Endothelial cell of umbilical vein (primary cell): ENCODE results near the gene OXLD1. TPM values are rescaled to one million over a fixed set of nuclear protein-coding genes. Genes with fewer than 3 reads are reported as not detected.

Experiments
- Bru-seq: library from RNA; stranded (reverse); fragments of 400-500 nt; gene quantifications from one replicate; lab custom pipeline; 2021; lab: Mats Ljungman, UMichigan
- BruChase-seq, 2 experiments: library from RNA; stranded (reverse); fragments of 400-500 nt; gene quantifications; one replicate each; lab custom pipeline; 2021; lab: Mats Ljungman, UMichigan
- BruUV-seq: library from RNA; stranded (reverse); fragments of 400-500 nt; replicated peaks from 2 replicates; lab custom pipeline; 2021; lab: Mats Ljungman, UMichigan
- CTCF ChIA-PET: fragments of 300-600, 350-600 bp; sonication (Branson Sonifier 250); formaldehyde crosslinking; loops from one replicate; lab custom pipeline; 2021; ENCODE audit warnings: antibody characterized with exemption, inconsistent platforms; lab: Charles Lee
- POLR2A ChIA-PET: fragments of 300-600, 350-600 bp; sonication (Branson Sonifier 250); formaldehyde crosslinking; loops from one replicate; lab custom pipeline; 2021; ENCODE audit warnings: antibody characterized with exemption, inconsistent platforms; lab: Charles Lee
- DNase-seq: peaks from one replicate; pipeline ENCODE4 v3.0.0-alpha.2; 2011; ENCODE audit warnings: low read depth, low spot score
- FAIRE-seq: peaks from 2 replicates; lab custom pipeline; 2011; peaks lifted over from hg19 to GRCh38; lab: Jason Lieb, UNC
- H2AFZ ChIP-seq: 2 replicates; pipeline ENCODE4 v1.6.0; 2012; ENCODE audit warnings: low read depth, low read length, control low read depth, inconsistent platforms
- H3K27ac ChIP-seq: 2 replicates; pipeline ENCODE4 v1.5.1; 2011; ENCODE audit warnings: low read depth, mild to moderate bottlenecking, control low read depth, low read length, moderate library complexity; ENCODE audit not compliant: insufficient read depth
- H3K27me3 ChIP-seq, 2 experiments: 2 replicates each; pipeline versions ENCODE4 v1.6.0 to v1.6.1; 2011; ENCODE audit warnings: low read length in 2 of 2, mixed read lengths in 1 of 2; ENCODE audit not compliant: control insufficient read depth in 2 of 2, insufficient read depth in 2 of 2
- H3K36me3 ChIP-seq, 2 experiments: 2 replicates in 1 of 2; 3 replicates in 1 of 2; pipeline ENCODE4 v1.5.1; 2011; ENCODE audit warnings: low read length in 2 of 2, mild to moderate bottlenecking in 1 of 2, moderate library complexity in 1 of 2; ENCODE audit not compliant: control insufficient read depth in 2 of 2, insufficient read depth in 2 of 2; ENCODE audit errors: extremely low read depth in 1 of 2
- H3K4me1 ChIP-seq: 3 replicates; pipeline ENCODE4 v1.5.1; 2011; ENCODE audit warnings: mild to moderate bottlenecking, low read length; ENCODE audit not compliant: control insufficient read depth, insufficient read depth; ENCODE audit errors: extremely low read depth
- H3K4me2 ChIP-seq: 2 replicates; pipeline ENCODE4 v1.6.1; 2011; ENCODE audit warnings: low read length, control low read depth, mixed read lengths; ENCODE audit not compliant: insufficient read depth
- H3K4me3 ChIP-seq, 3 experiments: fragments of 200-600 bp in 1 of 3; sonication (generic), shearing (Covaris generic) in 1 of 3; replicated peaks in 1 of 3; 2 replicates each; pipeline ENCODE4 v1.5.1; 2011 to 2016; ENCODE audit warnings: control low read depth in 3 of 3, low read length in 3 of 3, mild to moderate bottlenecking in 2 of 3, inconsistent platforms in 1 of 3, low read depth in 1 of 3, moderate library complexity in 1 of 3; ENCODE audit not compliant: insufficient read depth in 1 of 3
- H3K79me2 ChIP-seq: 2 replicates; pipeline ENCODE4 v1.6.0; 2012; ENCODE audit warnings: low read length, inconsistent platforms; ENCODE audit not compliant: control insufficient read depth, insufficient read depth
- H3K9ac ChIP-seq: replicated peaks from 2 replicates; pipeline ENCODE3; 2011; ENCODE audit warnings: low read length, control low read depth; ENCODE audit not compliant: insufficient read depth; ENCODE audit errors: extremely low read depth
- H3K9me1 ChIP-seq: replicated peaks from 3 replicates; pipeline ENCODE4 v1.6.0; 2011; ENCODE audit warnings: mild to moderate bottlenecking, low read length; ENCODE audit not compliant: control insufficient read depth, insufficient read depth; ENCODE audit errors: extremely low read depth
- H3K9me3 ChIP-seq: replicated peaks from 2 replicates; pipeline ENCODE4 v1.5.1; 2012; ENCODE audit warnings: low read length, inconsistent platforms; ENCODE audit not compliant: control insufficient read depth, insufficient read depth
- H4K20me1 ChIP-seq: replicated peaks from 2 replicates; pipeline ENCODE3; 2011; ENCODE audit warnings: mild to moderate bottlenecking, low read length; ENCODE audit not compliant: control insufficient read depth, insufficient read depth; ENCODE audit errors: extremely low read depth
- GATA2 ChIP-seq: IDR thresholded peaks from 2 replicates; pipeline ENCODE4 v1.7.0; 2011; ENCODE audit warnings: low read depth, mild to moderate bottlenecking, moderate library complexity, mixed read lengths, low read length; ENCODE audit not compliant: insufficient read length, insufficient read depth
- JUN ChIP-seq: IDR thresholded peaks from 2 replicates; pipeline ENCODE4 v1.6.1; 2011; ENCODE audit warnings: borderline replicate concordance, low read depth; ENCODE audit not compliant: insufficient read length, insufficient read depth
- MAX ChIP-seq: IDR thresholded peaks from 2 replicates; pipeline ENCODE4 v1.6.1; 2011; ENCODE audit not compliant: insufficient read depth, insufficient read length
- MYC ChIP-seq: IDR thresholded peaks from one replicate; pipeline ENCODE4 v1.6.1; 2011; ENCODE audit warnings: mild to moderate bottlenecking, low read depth, low read length
- POLR2A ChIP-seq: IDR thresholded peaks from 2 replicates; pipeline ENCODE4 v1.6.1; 2012; ENCODE audit warnings: low read depth, mild to moderate bottlenecking, control low read depth, low read length
- POLR2AphosphoS5 ChIP-seq: IDR thresholded peaks from 2 replicates; pipeline ENCODE4 v1.6.1; 2012; ENCODE audit warnings: low read depth, mild to moderate bottlenecking, control low read depth, low read length, moderate library complexity; ENCODE audit not compliant: insufficient read depth
- dilution Hi-C: fragments of 300-500 bp; cut with MboI; formaldehyde crosslinking; loops from one replicate; pipeline ENCODE4 v1.15.0; 2019; ENCODE audit warnings: low sequenced_read_pairs; ENCODE audit not compliant: extremely low pct_ligation_motif_present
- intact Hi-C: fragments of 100-400 bp; cut with micrococcal nuclease; formaldehyde crosslinking; loops from one replicate; pipeline ENCODE4 v1.10.0; 2022
- long read RNA-seq: library from polyadenylated mRNA; stranded (forward); transcript quantifications from one replicate; pipeline ENCODE4 v2.0.0, GENCODE V29; 2021
- polyA minus RNA-seq, 3 experiments: library from RNA; depleted of rRNA, polyadenylated mRNA; stranded (reverse); fragments of >200 nt; gene quantifications; 1 replicate in 1 of 3; 2 replicates in 2 of 3; pipeline ENCODE4 v1.2.3, GENCODE V29; 2011
- polyA plus RNA-seq, 4 experiments: library from polyadenylated mRNA; depleted of rRNA in 3 of 4; stranded (reverse) in 3 of 4; unstranded in 1 of 4; fragments of >200 nt; gene quantifications; 2 replicates each; pipeline versions ENCODE4 v1.2.1 to v1.2.3, GENCODE V29; 2011 to 2012; ENCODE audit warnings: missing spikeins in 1 of 4
- total RNA-seq: library from RNA; stranded (reverse); gene quantifications from 2 replicates; pipeline ENCODE4 v1.2.3, GENCODE V29; 2021

OXLD1 gene
- 18.5 and 20.1 TPM in 2 replicates for total RNA-seq
- polyA plus RNA-seq, result 35.2 and 47.6 TPM in 2 replicates
- 17.9 and 30.2 TPM in 2 replicates for polyA plus RNA-seq (2011; cell fraction: cytosol; rRNA removed)
- polyA plus RNA-seq (2011; cell fraction: nucleus; rRNA removed), result 26.7 and 30.7 TPM in 2 replicates
- polyA plus RNA-seq (2012), result 16.8 and 22.3 TPM in 2 replicates
- polyA minus RNA-seq, result 7.7 and 9.5 TPM in 2 replicates
- 19.2 TPM for polyA minus RNA-seq (2011; cell fraction: cytosol; rRNA and poly(A)+ RNA removed)
- 2.4 and 4.7 TPM in 2 replicates for polyA minus RNA-seq (2011; cell fraction: nucleus; rRNA and poly(A)+ RNA removed)
- Bru-seq, nascent RNA, result percentile 60 among the genes with signal in this experiment
- BruChase-seq, experiment 1, labeled RNA remaining after a 6-hour chase, result percentile 65 among the genes with signal in this experiment
- percentile 63 among the genes with signal in this experiment for BruChase-seq, experiment 2, labeled RNA remaining after a 2-hour chase
- long read RNA-seq, transcript OXLD1-201 (2 exons, 620 nt), result minor isoform, 16 of 83 reads
- long read RNA-seq, transcript OXLD1-206 (1 exons, 1,600 nt), result major isoform, 43 of 83 reads
- long read RNA-seq, transcript OXLD1-207 (2 exons, 821 nt), result minor isoform, 11 of 83 reads
- long read RNA-seq, transcript OXLD1-202 (2 exons, 553 nt), result minor isoform, 6 of 83 reads
- long read RNA-seq, partial matches to known transcripts, result 0 of 83 reads
- long read RNA-seq, other reads (novel, unspliced or antisense), result 2 of 83 reads

- Histone ChIP-seq H3K4me1 (peaks cover 18% of the 10 kb centered on the region), H4K20me1 (no peaks in the 10 kb centered on the region), H3K4me3 (peak within 1 kb of the TSS; percentile 34 to 76 (median 64)), H3K4me2 (peak within 1 kb of the TSS; percentile 72), H3K9ac (peak within 1 kb of the TSS; percentile 69), H3K27me3 (no peaks in the 10 kb centered on the region), H3K79me2 (peaks cover 21% of the 10 kb centered on the region), H3K9me3 (no peaks in the 10 kb centered on the region), H3K27ac (peak within 1 kb of the TSS; percentile 36), H2AFZ (peak within 1 kb of the TSS; percentile 13), H3K36me3 (peaks cover 4 to 19% of the 10 kb centered on the region in 2 experiments), H3K9me1 (no peaks in the 10 kb centered on the region)
- ChIA-PET CTCF (no interaction called here), POLR2A (interaction anchor here (1.0 kb wide), 1 partner anchor 17 kb away, joined by 3 read pairs; the partner anchor contains the start of genes ARL16 and HGS)
- peak; percentile 97 for FAIRE-seq
- intact Hi-C loops (loop anchor here (1.0 to 2.0 kb wide), 2 partner anchors 18 to 30 kb away; partner anchors contain the start of genes HGS, NPLOC4 and TSPAN10), dilution Hi-C loops (no loop called here)
- peak; percentile 95 for DNase-seq
- TF ChIP-seq MYC (peak; percentile 69), GATA2 (no peak), MAX (no peak), POLR2A (peak; percentile 90), JUN (no peak), POLR2AphosphoS5 (peak; percentile 97)
- no TSS peak for BruUV-seq
Measured at GRCh38 chr17:81666342-81667191, at the start of gene OXLD1, which contains the start of gene CCDC137. Gene OXLD1, minus strand, starts transcription at chr17:81666605. Its CDS starts 28 bp downstream, at chr17:81666577. Gene CCDC137, plus strand, starts transcription at chr17:81666737. Its CDS starts 30 bp downstream, at chr17:81666767.
